ENCODE measurements around the gene DBH.
"Not testable (repeated sequence)": the region's sequence is repeated elsewhere in the genome, so short reads cannot be mapped to it uniquely, and the experiment has no call there.

The DBH gene

GRCh38 chr9:133670466-133670865, 34.3 kb downstream of the DBH start:
- FAIRE-seq, result no peak

GRCh38 chr9:133671371-133671770, 35.2 kb downstream of the DBH start:
- no peak for FAIRE-seq

GRCh38 chr9:133672503-133673257, 36.5 kb downstream of the DBH start:
- no peak for FAIRE-seq

GRCh38 chr9:133673258-133673655, 37.1 kb downstream of the DBH start:
- no peak for FAIRE-seq

GRCh38 chr9:133674091-133674490, 37.9 kb downstream of the DBH start:
- no peak for FAIRE-seq

- FAIRE-seq, result not testable (repeated sequence)
These were observed 39.6 kb downstream of the DBH start for GRCh38 chr9:133675796-133676195.

- no peak for FAIRE-seq
These were observed 40.3 kb downstream of the DBH start for GRCh38 chr9:133676450-133676849.

- no peak for FAIRE-seq
These were observed 41.2 kb downstream of the DBH start for GRCh38 chr9:133677126-133678010.

GRCh38 chr9:133679056-133679455, 42.9 kb downstream of the DBH start:
- FAIRE-seq, result no peak

GRCh38 chr9:133679466-133680061, 43.4 kb downstream of the DBH start:
- no peak for FAIRE-seq

- FAIRE-seq, result no peak
These were observed 44.2 kb downstream of the DBH start for GRCh38 chr9:133680250-133680975.

- FAIRE-seq, result no peak
These were observed 45.0 kb downstream of the DBH start for GRCh38 chr9:133680976-133681657.

GRCh38 chr9:133681658-133682306, 45.6 kb downstream of the DBH start:
- no peak for FAIRE-seq

GRCh38 chr9:133682818-133683585, 46.8 kb downstream of the DBH start:
- no peak for FAIRE-seq

- FAIRE-seq, result no peak
These were observed 47.5 kb downstream of the DBH start for GRCh38 chr9:133683586-133684120.

GRCh38 chr9:133684121-133684935, 48.2 kb downstream of the DBH start:
- no peak for FAIRE-seq

- FAIRE-seq, result no peak
These were observed 48.8 kb downstream of the DBH start for GRCh38 chr9:133684936-133685361.

GRCh38 chr9:133685653-133686609, 49.8 kb downstream of the DBH start:
- no peak for FAIRE-seq
